HG02973 (cell line): ENCODE results near the gene TANK.
"Not testable (repeated sequence)": the region's sequence is repeated elsewhere in the genome, so short reads cannot be mapped to it uniquely, and the experiment has no call there.

Experiments
- ATAC-seq: cut with Tn5 transposase; IDR thresholded peaks from one replicate; pipeline ENCODE4 v1.9.1; 2021; ENCODE audit warnings: moderate library complexity; ENCODE audit not compliant: unreplicated experiment

TANK gene

DNA sequence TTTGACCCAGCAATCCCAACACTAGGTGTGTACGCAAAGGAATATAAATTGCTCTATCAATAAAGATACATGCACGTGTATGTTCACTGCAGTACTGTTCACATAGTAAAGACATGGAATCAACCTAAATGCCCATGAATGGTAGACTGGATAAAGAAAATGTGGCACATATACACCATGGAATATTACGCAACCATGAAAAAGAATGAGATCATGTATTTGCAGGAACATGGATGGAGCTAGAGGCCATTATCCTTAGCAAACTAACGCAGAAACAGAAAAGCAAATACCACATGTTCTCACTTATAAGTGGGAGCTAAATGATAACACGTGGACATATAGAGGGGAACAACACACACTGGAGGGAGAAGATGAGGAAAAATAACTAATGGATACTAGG is 27.8 kb upstream of the TANK start:
- not testable (repeated sequence) for ATAC-seq

DNA sequence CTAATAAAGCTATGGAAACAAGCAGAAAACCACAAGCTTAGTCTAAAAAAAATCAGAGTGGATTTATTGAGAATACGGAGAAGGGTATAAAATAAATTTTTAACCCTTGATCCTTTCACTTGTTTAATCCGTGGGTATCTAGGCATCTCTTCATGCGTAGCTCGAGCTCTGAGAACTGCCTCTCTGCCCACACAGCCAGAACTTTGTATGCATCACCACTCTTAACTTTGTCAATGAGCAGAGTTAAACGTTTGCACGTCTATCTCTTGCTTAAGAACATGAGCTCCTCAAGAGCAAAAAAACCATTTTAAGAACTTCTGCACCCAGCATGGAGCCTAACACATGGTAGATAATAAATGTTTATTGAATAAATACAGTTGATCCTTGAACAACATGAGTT is 26.9 kb upstream of the TANK start:
- no peak for ATAC-seq

DNA sequence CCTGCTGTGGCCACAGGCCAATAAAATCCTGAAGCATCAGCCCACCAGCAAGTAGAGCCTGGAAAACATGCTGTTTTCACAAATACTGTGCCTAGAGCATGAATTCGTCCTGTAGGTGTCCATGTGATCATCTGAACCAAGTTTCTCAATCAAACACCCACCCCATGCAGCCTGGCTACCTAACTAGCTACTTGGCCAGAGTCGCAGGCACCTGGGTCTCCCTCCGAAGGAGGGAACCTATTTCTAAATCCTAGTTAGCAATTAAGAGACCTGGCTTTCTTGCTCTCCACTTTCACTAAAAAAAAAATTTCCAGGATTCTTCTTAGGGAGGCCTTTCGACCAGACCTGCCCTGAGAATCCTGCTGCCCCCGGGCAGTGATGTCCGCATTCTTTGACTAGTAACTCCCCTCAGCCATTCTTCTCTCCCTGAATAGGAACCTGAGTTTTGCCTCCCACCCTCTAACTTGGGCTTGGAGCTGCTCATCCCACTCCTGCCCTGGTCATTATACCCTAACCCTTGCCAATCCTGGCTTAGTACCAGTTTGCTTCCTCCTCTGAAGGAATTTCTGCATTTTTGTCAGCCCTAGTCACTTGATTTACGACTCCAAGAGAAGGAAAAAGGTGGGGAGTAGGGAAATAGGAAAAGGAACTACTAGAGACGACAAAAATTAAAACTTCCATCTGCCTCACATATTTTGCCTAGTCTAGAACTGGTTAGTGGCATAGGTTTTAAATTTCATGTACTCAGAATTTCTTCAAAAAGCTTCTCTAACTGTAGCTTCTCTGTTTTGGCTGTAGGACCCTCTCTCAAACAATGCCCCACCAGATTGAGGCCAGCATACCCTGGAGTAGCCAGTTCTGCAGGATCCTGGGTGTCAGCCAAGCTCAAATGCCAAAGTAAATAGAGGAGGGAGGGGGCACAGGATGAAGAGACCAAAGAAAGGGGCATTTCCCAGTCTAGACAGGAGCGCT is 25.4 kb upstream of the TANK start:
- ATAC-seq: no peak

DNA sequence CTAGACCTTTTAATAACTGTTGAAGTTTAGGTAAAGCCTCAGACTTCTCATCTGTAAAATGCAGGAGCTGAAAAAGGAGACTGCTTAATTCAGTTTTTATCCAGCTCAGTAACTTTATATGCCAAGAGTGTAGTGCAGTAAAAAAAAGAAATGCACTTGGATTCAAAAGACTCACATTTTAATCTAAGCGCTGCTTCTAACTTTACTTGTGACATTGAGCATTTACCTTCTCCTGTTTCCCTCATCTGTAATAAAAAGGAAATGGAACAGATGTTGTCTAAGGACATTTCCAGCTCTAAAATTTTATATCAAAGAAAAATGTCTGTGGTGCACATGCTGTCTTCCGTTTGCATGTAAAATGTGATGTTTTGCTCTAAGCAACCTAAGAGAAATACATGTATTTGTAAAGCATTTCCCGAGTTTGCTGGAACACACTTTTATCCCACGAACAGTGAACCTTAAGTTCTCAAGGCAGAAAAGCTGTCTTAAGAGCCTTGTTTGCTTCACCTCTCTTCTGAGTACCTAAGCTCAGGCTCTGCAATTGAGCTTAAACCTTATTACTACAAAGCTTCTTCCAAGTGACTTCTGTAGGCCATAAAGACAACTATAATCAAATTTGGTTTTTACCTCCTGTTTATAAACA is 24.2 kb upstream of the TANK start:
- no peak for ATAC-seq

DNA sequence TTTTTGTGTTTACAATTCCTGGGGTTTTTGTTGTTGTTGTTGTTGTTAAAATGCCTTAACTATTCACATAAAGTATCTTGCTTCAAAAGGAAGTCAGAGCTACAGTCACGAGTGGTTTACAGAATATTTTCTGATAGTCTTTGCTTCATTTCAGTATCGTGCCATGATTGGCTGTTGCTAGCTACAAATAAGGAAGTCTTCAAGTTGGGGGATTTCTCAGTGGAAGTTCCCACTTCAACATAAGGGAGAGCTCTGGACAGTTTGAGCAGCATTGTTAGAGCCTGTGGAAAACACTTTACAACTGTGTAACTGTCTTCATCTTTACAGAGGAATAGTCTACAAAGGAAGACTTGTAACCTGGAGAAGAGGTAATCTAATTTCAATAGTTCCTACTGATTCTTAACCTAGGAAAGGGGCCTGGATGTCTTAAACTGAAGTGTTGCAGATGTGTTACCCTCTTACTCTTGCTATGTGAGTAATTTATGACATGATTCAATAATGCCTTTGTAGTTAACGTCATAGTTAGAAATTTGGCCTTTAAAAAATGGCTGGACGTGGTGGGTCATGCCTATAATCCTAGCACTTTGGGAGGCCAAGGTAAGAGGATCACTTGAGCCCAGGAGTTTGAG is 23.4 kb upstream of the TANK start:
- peak; percentile 76 for ATAC-seq

DNA sequence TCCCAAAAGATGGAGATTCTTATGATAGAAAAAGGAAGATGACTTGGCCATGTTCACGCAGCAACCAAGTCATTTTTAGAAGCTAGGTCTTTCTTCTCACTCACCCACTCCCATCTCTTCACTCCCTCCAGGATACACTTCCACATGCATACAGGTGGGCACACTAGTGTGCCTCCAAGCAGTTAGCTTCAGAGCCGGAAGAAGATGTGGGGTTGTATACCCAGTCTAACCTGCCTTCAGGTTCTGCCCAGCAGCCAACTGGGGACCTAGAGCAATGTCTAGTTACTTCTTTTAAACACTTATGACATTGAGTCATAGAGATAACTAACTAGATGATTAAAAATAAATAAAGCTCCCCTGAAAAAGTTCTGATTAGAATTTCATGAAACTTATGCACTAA is 21.8 kb upstream of the TANK start:
- ATAC-seq: no peak

DNA sequence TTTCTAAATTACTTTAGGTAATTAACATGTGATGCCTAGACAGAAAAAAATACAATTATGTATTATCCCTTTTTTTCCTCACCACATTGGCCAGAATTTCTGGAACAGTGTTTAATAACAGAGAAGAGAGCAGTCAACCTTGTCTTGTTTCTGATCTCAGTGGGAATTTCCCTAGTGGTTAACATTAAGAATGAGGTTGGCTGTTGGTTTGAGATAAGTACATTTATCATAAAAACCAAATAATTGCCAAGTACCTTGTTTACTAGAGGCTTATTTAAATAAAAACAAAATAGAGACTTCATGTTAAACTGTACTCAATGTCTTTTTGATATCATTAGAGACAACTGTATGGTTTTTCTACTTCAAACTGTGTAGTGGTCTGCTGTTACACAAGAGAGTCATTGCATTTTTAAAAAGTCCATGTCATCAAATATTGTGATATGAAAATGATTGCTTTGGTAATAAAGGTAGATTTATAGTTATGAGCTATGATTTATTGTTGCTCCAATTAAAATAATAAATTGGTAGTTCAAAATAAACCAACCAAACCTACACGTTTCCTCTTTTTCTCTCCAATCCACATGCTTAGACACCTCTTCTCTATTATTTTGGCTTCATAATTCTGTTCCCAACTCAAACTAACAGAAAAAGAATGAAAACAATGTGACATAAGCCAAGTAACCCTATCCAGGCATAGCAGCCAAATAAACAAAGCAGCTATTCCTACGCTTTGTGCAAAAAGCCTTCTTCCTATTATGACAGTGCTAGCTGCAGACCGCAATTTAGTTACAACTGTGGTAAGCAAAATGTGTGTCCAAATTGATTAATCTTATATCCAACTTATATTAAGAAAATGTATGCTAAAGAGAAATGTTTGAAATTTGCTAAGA is 20.9 kb upstream of the TANK start:
- peak; percentile 39 for ATAC-seq

DNA sequence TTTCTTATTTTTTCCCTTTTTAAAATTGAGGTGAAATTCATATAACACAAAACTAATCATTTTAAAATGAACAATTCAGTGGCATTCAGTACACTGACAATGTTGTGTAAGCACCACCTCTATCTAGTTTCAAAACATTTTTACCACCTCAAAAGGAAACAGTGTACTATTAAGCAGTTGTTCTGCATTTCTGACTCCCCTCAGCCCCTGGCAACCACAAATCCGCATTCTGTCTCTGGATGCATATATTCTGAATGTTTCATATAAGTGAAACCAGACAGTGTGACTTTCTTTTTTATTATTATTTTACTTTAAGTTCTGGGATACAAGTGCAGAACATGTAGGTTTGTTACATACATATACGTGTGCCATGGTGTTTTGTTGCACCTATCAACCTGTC is 19.2 kb upstream of the TANK start:
- peak; percentile 38 for ATAC-seq

DNA sequence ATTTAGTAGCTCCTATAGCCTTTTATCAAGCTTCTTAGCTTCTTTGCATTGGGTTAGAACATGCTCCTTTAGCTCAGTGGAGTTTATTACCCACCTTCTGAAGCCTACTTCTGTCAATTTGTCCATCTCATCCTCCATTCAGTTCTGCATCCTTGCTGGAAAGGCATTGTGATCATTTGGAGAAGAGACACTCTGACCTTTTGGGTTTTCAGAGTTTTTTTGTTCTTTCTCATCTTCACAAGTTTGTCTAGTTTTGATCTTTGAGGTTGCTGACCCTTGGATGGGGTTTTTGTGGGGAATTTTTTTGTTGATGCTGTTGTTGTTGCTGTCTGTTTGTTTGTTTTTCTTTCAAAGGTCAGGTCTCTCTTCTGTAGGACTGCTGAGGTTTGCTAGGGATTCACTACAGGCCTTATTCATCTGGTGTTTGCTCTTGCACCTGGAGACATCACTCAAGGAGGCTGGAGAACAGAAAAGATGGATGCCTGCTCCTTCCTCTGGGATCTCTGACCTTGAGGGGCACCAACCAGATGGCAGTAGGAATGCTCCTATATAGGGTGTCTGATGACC is 13.9 kb upstream of the TANK start:
- no peak for ATAC-seq

DNA sequence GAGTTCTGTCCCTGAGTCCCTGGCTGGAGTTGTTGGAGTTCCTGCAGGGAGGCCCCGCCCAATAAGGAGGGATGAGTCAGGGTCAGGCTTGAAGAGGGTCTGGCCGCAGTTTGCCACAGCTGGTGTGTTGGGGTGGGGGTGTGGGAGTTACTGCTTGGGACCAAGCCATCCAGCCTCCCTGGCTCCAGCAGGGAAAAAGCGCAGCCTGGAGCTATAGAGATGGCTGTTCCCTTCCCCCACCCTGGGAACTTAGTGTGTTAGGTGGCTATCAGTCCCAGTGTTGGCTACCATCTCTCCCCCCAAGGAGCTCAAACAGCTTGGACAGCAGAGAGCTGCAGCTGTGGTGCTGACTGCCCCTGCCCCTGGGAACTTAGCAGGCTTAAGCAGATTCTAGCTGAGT is 13.2 kb upstream of the TANK start:
- no peak for ATAC-seq

DNA sequence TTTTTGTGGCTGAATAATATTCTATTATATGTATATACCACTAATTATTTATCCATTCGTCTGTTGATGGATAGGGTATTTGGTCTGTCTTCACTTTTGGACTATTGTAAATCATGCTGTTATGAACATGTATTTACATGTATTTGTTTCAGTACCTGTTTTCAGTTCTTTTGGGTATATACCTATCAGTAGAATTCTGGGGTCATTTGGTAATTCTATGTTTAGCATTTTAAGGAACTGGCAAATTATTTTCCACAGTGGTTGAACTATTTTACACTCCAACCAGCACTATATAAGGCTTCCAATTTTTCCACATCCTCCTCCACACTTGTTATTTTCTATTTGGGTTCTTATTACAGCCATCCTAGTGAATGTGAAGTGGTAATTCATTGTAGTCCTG is 12.4 kb upstream of the TANK start:
- ATAC-seq: peak; percentile 61

DNA sequence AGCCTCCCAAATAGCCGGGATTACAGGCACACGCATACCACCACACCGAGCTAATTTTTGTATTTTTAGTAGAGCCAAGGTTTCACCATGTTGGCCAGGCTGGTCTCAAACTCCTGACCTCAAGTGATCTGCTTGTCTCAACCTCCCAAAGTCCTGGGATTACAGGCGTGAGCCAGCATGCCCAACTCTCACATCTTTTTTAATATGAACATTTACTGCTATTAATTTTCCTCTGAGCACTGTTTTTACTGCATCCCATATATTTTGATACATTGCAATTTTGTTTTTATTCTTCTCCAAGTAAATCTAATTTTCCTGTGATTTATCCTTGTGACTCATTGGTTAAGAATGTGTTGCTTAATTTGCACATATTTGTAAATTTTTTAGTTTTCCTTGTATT is 9.5 kb upstream of the TANK start:
- ATAC-seq: no peak

DNA sequence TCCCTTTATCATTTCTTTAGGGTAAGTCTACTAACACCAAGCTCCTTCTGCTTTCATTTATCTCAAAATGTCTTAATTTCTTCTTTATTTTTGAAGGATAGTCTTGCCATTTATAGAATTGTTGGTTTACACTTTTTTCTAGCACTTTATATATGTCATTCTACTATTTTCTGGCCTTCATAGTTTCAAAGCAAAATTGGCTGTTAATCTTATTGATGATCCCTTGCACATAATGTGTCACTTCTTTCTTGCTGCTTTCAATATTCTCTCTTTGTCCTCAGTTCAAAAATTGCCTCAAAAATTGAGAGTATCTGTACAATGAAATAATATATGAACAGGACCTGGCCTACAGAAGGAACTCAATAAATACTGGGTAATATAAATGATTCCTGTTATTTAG is 7.9 kb upstream of the TANK start:
- ATAC-seq: no peak

DNA sequence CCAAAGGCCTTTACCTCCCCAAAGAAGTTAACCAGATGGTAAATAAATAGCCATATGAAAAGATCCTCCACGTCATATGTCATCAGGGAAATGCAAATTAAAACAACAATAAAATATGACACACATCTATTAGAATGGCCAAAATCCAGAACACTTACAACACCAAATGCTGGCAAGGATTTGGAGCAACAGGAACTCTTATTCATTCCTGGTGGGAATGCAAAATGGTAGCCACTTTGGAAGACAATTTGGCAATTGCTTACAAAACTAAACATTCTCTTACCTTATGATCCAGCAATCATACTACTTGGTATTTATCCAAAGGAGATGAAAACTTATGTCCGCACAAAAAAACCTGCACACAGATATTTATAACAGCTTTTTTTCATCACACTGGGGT is 1.3 kb upstream of the TANK start:
- no peak for ATAC-seq

DNA sequence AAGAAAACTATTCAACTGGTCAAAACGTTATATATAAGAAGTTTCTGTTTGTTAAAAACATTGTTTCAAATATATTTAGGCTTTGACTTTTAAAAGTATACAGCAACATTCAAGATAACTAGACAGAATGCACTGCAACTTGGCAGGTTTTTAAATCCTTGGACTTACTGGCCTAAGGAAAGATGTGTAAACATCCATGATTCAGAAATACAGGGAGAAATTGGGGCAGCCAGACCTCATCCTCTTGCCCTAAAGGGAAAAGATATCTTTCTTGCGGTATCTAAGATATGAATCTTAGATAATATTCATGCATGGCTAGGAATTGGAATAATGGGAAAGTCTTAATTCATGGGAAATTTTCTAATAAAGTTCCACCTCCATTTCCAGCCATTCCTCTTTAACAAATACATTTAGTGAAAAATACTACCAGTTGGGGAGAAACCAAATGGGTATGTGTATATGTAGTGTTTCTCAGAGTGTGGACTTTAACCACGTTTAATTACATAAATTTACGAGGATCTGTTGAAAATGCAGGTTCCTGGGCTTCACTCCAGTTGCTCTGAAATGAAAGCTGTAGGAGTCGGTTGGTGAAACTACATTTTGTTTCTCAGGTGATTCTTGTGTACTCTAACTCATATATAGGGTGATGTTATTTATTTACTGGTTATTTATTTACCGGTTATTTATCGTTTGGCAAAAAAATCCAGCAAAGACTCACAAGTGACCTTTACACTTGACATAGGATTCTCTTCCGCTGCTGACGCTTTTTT is 587 bp upstream of the TANK start:
- ATAC-seq: peak; percentile 2

DNA sequence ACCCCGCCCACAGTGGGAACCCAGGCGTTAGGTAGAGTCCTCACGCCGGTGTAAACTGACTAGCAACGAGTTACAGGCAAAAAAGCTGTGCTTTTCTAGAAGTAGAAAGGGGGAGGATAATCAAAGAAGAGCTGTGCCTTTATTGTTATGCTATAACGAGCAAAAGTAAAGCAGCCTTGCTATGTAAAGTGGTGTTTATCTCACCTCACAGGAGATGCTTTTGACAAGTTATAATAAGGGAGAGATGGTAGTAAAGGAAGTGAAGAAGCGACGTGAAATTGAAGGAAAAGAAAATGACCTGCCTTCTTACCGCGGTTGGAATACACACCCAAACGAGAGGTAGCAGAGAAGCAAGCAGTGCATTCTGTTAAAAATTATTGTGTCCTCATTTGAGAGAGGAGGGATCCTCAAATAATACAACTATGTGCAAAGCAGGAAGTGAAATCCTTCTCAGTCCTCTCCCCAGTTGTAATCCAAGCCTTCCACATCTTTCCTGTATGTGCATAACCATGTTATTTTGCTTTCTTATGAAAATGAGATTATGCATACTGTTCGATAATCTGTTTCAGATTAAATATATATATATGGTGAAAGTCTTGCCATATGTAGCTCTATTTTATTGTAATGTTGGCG is 962 bp downstream of the TANK start:
- ATAC-seq: peak; percentile 29

DNA sequence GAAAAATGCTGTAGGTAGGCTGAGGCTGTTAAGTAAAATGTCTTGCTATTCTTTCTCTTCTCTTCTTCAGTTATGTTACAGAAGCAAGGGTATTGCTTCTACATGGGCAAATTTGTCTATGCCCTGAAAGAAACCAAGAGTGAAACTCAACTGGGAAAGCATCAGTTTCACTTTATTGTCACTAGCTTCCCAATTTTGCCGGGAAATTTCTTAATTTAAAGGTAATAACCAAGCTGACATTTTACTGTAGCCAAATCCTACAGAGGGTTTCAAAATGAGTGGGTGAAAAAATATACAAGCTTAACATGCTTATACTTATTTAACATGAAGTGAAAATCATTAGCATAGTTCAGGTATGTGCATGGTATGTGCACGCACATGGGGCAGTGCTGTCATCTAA is 3.2 kb downstream of the TANK start:
- ATAC-seq: no peak

DNA sequence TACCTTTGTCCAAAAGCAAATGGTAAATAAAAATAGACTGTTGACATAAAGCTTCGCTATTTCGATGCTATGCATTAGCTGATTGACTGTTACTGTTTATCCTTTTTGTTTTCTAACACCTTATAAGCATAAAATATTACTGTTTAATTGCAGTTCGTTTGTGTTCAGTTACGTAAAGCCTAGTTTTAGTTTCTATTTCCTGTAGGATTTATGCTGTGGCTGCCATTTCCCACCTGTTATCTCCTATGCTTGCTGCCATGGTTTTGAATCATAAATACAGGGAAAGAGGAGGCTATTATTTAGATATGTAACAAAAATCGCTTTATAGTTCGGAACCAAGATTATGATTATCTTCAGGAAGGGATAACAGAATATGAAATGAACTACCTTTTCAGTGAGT is 3.9 kb downstream of the TANK start:
- ATAC-seq: no peak

DNA sequence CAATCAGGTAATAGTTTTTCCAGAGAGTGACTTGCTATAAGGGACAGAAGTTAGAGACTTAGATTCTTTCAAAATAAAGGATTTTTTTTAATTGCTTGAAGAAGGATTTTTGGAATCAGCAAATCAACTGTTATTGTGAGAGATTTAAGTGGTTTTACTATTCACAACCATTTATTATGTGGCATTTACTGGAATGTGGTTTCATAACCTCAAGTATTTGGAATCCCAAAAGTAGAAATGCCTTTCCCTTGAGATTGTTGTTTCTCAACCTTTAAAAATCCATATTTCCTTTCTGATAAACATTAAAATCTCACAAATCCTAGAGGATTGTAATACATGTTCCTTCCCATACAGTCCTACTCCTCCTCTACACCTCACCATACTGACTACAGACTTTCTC is 5.0 kb downstream of the TANK start:
- no peak for ATAC-seq
